Measurements from ENCODE around the gene TAAR1.
"Not testable (repeated sequence)": the region's sequence is repeated elsewhere in the genome, so short reads cannot be mapped to it uniquely, and the experiment has no call there.

DNA sequence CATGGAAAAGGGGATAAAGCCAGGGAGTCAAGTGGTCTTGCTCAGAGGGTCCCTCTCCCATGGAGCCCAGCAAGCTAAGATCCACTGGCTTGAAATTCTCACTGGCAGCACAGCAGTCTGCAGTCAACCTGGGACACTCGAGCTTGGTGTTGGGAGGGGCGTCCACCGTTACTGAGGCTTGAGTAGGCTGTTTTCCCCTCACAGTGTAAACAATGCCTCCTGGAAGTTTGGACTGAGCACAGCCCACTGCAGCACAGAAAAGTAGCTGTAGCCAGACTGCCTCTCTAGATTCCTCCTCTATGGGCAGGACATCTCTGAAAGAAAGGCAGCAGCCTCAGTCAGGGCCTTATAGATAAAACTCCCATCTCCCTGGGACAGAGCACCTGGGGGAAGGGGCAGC, 23.7 kb downstream of the TAAR1 start:
- not testable (repeated sequence) for TF ChIP-seq EZH2 (IDR thresholded peaks at IDR 0.05; ENCODE audit: low read length, missing control alignments)
- TF ChIP-seq, protein P1, sequence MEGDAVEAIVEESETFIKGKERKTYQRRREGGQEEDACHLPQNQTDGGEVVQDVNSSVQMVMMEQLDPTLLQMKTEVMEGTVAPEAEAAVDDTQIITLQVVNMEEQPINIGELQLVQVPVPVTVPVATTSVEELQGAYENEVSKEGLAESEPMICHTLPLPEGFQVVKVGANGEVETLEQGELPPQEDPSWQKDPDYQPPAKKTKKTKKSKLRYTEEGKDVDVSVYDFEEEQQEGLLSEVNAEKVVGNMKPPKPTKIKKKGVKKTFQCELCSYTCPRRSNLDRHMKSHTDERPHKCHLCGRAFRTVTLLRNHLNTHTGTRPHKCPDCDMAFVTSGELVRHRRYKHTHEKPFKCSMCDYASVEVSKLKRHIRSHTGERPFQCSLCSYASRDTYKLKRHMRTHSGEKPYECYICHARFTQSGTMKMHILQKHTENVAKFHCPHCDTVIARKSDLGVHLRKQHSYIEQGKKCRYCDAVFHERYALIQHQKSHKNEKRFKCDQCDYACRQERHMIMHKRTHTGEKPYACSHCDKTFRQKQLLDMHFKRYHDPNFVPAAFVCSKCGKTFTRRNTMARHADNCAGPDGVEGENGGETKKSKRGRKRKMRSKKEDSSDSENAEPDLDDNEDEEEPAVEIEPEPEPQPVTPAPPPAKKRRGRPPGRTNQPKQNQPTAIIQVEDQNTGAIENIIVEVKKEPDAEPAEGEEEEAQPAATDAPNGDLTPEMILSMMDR (conservative IDR thresholded peaks at IDR 0.05 in 1 of 2, IDR thresholded peaks at IDR 0.05 in 1 of 2; ENCODE audit: low read depth in 1 of 2, low read length in 2 of 2), result not testable (repeated sequence)

All from fibroblast of lung (primary cell).